ENCODE measurements around the gene ANKRD9. TPM values are rescaled to one million over a fixed set of nuclear protein-coding genes. Genes with fewer than 3 reads are reported as not detected.

Gene ANKRD9
- total RNA-seq, 1 donor = 15.6 TPM

GRCh38 chr14:102525219-102525928 is 15.8 kb upstream of the ANKRD9 start:
- no peaks in the 10 kb centered on the region for H3K36me3 ChIP-seq (ENCODE audit: insufficient read depth, low read length)
- H3K9me3 ChIP-seq (ENCODE audit: low read depth, low read length) = no peaks in the 10 kb centered on the region
- no peak for TF ChIP-seq CTCF (IDR thresholded peaks at IDR 0.05; ENCODE audit: extremely low read depth, low read depth, low read length)
- peaks cover 10% of the 10 kb centered on the region for H3K4me1 ChIP-seq (ENCODE audit: insufficient read depth, low read length)
- no peaks in the 10 kb centered on the region for H4K20me1 ChIP-seq (ENCODE audit: insufficient read depth, low read length)
- H3K4me3 ChIP-seq (ENCODE audit: insufficient read depth, low read length) = peak overlapping the region; percentile 90
- H3K27ac ChIP-seq (ENCODE audit: low read depth, low read length) = peak overlapping the region; percentile 67
- no peaks in the 10 kb centered on the region for H3K27me3 ChIP-seq (ENCODE audit: insufficient read depth, low read length)
- peak overlapping the region; percentile 100 for H3K4me2 ChIP-seq (ENCODE audit: insufficient read depth, low read length)
- H2AFZ ChIP-seq (ENCODE audit: low read length) = peak overlapping the region; percentile 99
- DNase-seq (ENCODE audit: insufficient read length, low spot score, missing footprints) = peak; percentile 79
- H3K79me2 ChIP-seq (ENCODE audit: insufficient read depth, low read length) = no peaks in the 10 kb centered on the region

- Histone ChIP-seq H3K27me3 (ENCODE audit: insufficient read depth, low read length) (no peaks in the 10 kb centered on the region), H3K36me3 (ENCODE audit: insufficient read depth, low read length) (no peaks in the 10 kb centered on the region), H3K4me1 (ENCODE audit: insufficient read depth, low read length) (peaks cover 10% of the 10 kb centered on the region), H3K4me3 (ENCODE audit: insufficient read depth, low read length) (peak overlapping the region; percentile 90), H3K4me2 (ENCODE audit: insufficient read depth, low read length) (peak overlapping the region; percentile 100), H3K27ac (ENCODE audit: low read depth, low read length) (peak overlapping the region; percentile 67), H3K9me3 (ENCODE audit: low read depth, low read length) (no peaks in the 10 kb centered on the region), H2AFZ (ENCODE audit: low read length) (peak overlapping the region; percentile 99), H3K79me2 (ENCODE audit: insufficient read depth, low read length) (no peaks in the 10 kb centered on the region), H4K20me1 (ENCODE audit: insufficient read depth, low read length) (no peaks in the 10 kb centered on the region)
- DNase-seq (ENCODE audit: insufficient read length, low spot score, missing footprints) = peak; percentile 100
- peak; percentile 95 for TF ChIP-seq CTCF (IDR thresholded peaks at IDR 0.05; ENCODE audit: extremely low read depth, low read depth, low read length)
These were observed 15.1 kb upstream of the ANKRD9 start for GRCh38 chr14:102524451-102525218.

GRCh38 chr14:102523569-102524450 is 14.2 kb upstream of the ANKRD9 start:
- Histone ChIP-seq H3K27ac (ENCODE audit: low read depth, low read length) (no peak overlapping the region), H2AFZ (ENCODE audit: low read length) (peak overlapping the region; percentile 63), H3K4me1 (ENCODE audit: insufficient read depth, low read length) (peaks cover 10% of the 10 kb centered on the region), H4K20me1 (ENCODE audit: insufficient read depth, low read length) (no peaks in the 10 kb centered on the region), H3K9me3 (ENCODE audit: low read depth, low read length) (no peaks in the 10 kb centered on the region), H3K79me2 (ENCODE audit: insufficient read depth, low read length) (no peaks in the 10 kb centered on the region), H3K36me3 (ENCODE audit: insufficient read depth, low read length) (no peaks in the 10 kb centered on the region), H3K4me3 (ENCODE audit: insufficient read depth, low read length) (peak overlapping the region; percentile 90), H3K27me3 (ENCODE audit: insufficient read depth, low read length) (no peaks in the 10 kb centered on the region), H3K4me2 (ENCODE audit: insufficient read depth, low read length) (peak overlapping the region; percentile 100)
- DNase-seq (ENCODE audit: insufficient read length, low spot score, missing footprints) = peak; percentile 62
- TF ChIP-seq CTCF (IDR thresholded peaks at IDR 0.05; ENCODE audit: extremely low read depth, low read depth, low read length) = no peak

All from osteoblast (primary cell).